RCC 7860 (cell line): Measurements from ENCODE around the gene BNC2.

ENCODE experiments used
- DNase-seq: peaks from one replicate; pipeline ENCODE4 v3.0.0-alpha.2; 2015; ENCODE audit warnings: low spot score
- FAIRE-seq: peaks from 2 replicates; lab custom pipeline; 2012; peaks lifted over from hg19 to GRCh38; lab: Jason Lieb, UNC

Gene BNC2

GRCh38 chr9:16869131-16869881 is 1.2 kb downstream of the BNC2 start:
- DNase-seq (no peak), FAIRE-seq (no peak)

GRCh38 chr9:16868701-16869100 is 1.8 kb downstream of the BNC2 start:
- no peak for FAIRE-seq
- DNase-seq, result no peak

GRCh38 chr9:16867576-16868311 is 2.7 kb downstream of the BNC2 start:
- DNase-seq (peak; percentile 59), FAIRE-seq (peak; percentile 74)

- DNase-seq (no peak), FAIRE-seq (no peak)
These were observed 3.9 kb downstream of the BNC2 start for GRCh38 chr9:16866587-16866986.

GRCh38 chr9:16864649-16865434 is 5.6 kb downstream of the BNC2 start:
- peak; percentile 52 for FAIRE-seq
- DNase-seq, result no peak

- FAIRE-seq (no peak), DNase-seq (no peak)
These were observed 22.3 kb downstream of the BNC2 start for GRCh38 chr9:16848179-16848578.

GRCh38 chr9:16846986-16847385 is 23.5 kb downstream of the BNC2 start:
- no peak for DNase-seq
- no peak for FAIRE-seq

GRCh38 chr9:16846367-16846766 is 24.1 kb downstream of the BNC2 start:
- FAIRE-seq (no peak), DNase-seq (no peak)

- no peak for DNase-seq
- FAIRE-seq, result no peak
These were observed 35.7 kb downstream of the BNC2 start for GRCh38 chr9:16834817-16835216.

GRCh38 chr9:16833296-16833835 is 37.1 kb downstream of the BNC2 start:
- FAIRE-seq, result no peak
- DNase-seq, result no peak

GRCh38 chr9:16832101-16832500 is 38.4 kb downstream of the BNC2 start:
- no peak for FAIRE-seq
- no peak for DNase-seq

- no peak for FAIRE-seq
- DNase-seq, result no peak
These were observed 39.7 kb downstream of the BNC2 start for GRCh38 chr9:16830806-16831205.

- peak; percentile 65 for FAIRE-seq
- peak; percentile 61 for DNase-seq
These were observed 41.9 kb downstream of the BNC2 start for GRCh38 chr9:16828340-16829281.

GRCh38 chr9:16825971-16826625 is 44.4 kb downstream of the BNC2 start:
- FAIRE-seq (no peak), DNase-seq (peak; percentile 45)

- DNase-seq (no peak), FAIRE-seq (no peak)
These were observed 45.1 kb downstream of the BNC2 start for GRCh38 chr9:16825331-16825725.

GRCh38 chr9:16824545-16825330 is 45.7 kb downstream of the BNC2 start:
- no peak for FAIRE-seq
- DNase-seq, result peak; percentile 8

GRCh38 chr9:16823906-16824305 is 46.6 kb downstream of the BNC2 start:
- FAIRE-seq (no peak), DNase-seq (no peak)

GRCh38 chr9:16821344-16821743 is 49.1 kb downstream of the BNC2 start:
- FAIRE-seq (no peak), DNase-seq (no peak)

- FAIRE-seq, result no peak
- DNase-seq, result no peak
These were observed 53.0 kb downstream of the BNC2 start for GRCh38 chr9:16817514-16817913.
